Kidney (tissue), 14 donors: ENCODE results near the gene NUP205. TPM values are rescaled to one million over a fixed set of nuclear protein-coding genes. Genes with fewer than 3 reads are reported as not detected.

ENCODE experiments used
- DNase-seq, 5 donors: peaks; one replicate each; pipeline ENCODE4 v3.0.0-alpha.2; 2013 to 2020
- FAIRE-seq: peaks from 2 replicates; lab custom pipeline; 2012; peaks lifted over from hg19 to GRCh38; lab: Jason Lieb, UNC
- H3K27ac ChIP-seq, 2 donors: one replicate each; pipeline ENCODE4 v1.7.0; 2013; ENCODE audit warnings: low read depth in 2 of 2, low read length in 2 of 2, inconsistent platforms in 1 of 2
- H3K27me3 ChIP-seq: one replicate; pipeline ENCODE4 v1.7.1; 2013; ENCODE audit warnings: low read length, inconsistent platforms; ENCODE audit not compliant: control insufficient read depth, insufficient read depth
- H3K36me3 ChIP-seq, 3 donors: one replicate each; pipeline versions ENCODE4 v1.7.0 to v1.7.1; 2013; ENCODE audit warnings: low read length in 3 of 3, control low read depth in 1 of 3, inconsistent platforms in 1 of 3; ENCODE audit not compliant: insufficient read depth in 3 of 3, control insufficient read depth in 2 of 3
- H3K4me1 ChIP-seq, 3 donors: one replicate each; pipeline versions ENCODE4 v1.7.0 to v1.7.1; 2013; ENCODE audit warnings: low read length in 3 of 3, inconsistent platforms in 1 of 3, low read depth in 1 of 3; ENCODE audit not compliant: control insufficient read depth in 2 of 3, insufficient read depth in 2 of 3
- H3K4me3 ChIP-seq, 3 donors: one replicate each; pipeline versions ENCODE4 v1.7.0 to v1.8.1; 2013; ENCODE audit warnings: low read length in 3 of 3, control low read depth in 1 of 3, inconsistent platforms in 1 of 3
- H3K9ac ChIP-seq, 3 donors: one replicate each; pipeline versions ENCODE4 v1.7.0 to v1.7.1; 2013; ENCODE audit warnings: low read length in 3 of 3, control low read depth in 1 of 3, inconsistent platforms in 1 of 3
- H3K9me3 ChIP-seq, 3 donors: one replicate each; pipeline versions ENCODE4 v1.7.0 to v1.7.1; 2013; ENCODE audit warnings: low read length in 3 of 3, control low read depth in 1 of 3, inconsistent platforms in 1 of 3; ENCODE audit not compliant: control insufficient read depth in 2 of 3, insufficient read depth in 1 of 3
- intact Hi-C: fragments of 100-400 bp; cut with DNase I; formaldehyde crosslinking; loops from one replicate; pipeline ENCODE4 v1.11.1; 2022
- polyA plus RNA-seq: library from polyadenylated mRNA; stranded (reverse); fragments of 350-450 nt; fragmentation: Illumina TruSeq; extraction: RNeasy Lipid Tissue Mini Kit (QIAGEN cat#74804); gene quantifications from one replicate; pipeline ENCODE4 v1.2.3, GENCODE V29; 2014; ENCODE audit warnings: low read depth, low replicate concordance; ENCODE audit not compliant: insufficient read depth
- total RNA-seq: library from RNA; stranded (reverse); fragmentation: NEBNext Ultra II Directional; extraction: Animal tissue kit (Norgen Biotek cat#: 25700); gene quantifications from one replicate; pipeline ENCODE4 v1.2.1, GENCODE V29; 2021
- TF ChIP-seq, protein P1 (sequence below): IDR thresholded peaks from 3 replicates; pipeline ENCODE4 v1.5.1; 2012; ENCODE audit warnings: mild to moderate bottlenecking, moderate library complexity, borderline replicate concordance; ENCODE audit not compliant: insufficient read depth; ENCODE audit errors: extremely low read depth
- donor health status: control.
- donor health status: control.
- donor health status: control.
- donor health status: control.
- donor health status: control.
- donor health status: DM: yes; HTN: yes; CAD: no.
- donor health status: Normal renal cell carcinoma (clear cell type).

Gene NUP205
- total and polyA plus RNA-seq, 2 donors from 2014 or later: 20.5 to 40.7 TPM

DNA sequence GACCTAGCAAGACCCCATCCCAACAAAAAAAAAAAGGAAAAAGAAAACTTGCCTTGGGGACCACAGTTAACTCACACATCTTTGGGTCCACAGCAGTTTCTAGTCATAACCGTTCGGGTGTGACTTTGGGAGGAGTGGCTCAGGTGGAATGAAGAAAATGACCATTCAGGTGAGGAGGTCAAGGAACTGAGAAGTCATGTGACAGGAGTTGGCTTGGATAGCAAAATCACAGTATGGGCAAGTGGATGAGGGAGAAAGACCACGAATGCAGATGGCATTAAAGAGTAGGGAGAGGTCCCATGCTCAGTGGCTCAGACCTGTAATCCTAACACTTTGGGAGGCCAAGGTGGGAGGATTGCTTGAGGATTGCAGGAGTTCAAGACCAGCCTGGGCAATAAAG lies 30.7 kb upstream of the NUP205 start:
- H3K36me3 ChIP-seq: no peaks in the 10 kb centered on the region
- FAIRE-seq (no peak), DNase-seq (no peak)
- intact Hi-C loops: no loop called here
- H3K4me3 ChIP-seq: no peak overlapping the region
- TF ChIP-seq, protein P1, sequence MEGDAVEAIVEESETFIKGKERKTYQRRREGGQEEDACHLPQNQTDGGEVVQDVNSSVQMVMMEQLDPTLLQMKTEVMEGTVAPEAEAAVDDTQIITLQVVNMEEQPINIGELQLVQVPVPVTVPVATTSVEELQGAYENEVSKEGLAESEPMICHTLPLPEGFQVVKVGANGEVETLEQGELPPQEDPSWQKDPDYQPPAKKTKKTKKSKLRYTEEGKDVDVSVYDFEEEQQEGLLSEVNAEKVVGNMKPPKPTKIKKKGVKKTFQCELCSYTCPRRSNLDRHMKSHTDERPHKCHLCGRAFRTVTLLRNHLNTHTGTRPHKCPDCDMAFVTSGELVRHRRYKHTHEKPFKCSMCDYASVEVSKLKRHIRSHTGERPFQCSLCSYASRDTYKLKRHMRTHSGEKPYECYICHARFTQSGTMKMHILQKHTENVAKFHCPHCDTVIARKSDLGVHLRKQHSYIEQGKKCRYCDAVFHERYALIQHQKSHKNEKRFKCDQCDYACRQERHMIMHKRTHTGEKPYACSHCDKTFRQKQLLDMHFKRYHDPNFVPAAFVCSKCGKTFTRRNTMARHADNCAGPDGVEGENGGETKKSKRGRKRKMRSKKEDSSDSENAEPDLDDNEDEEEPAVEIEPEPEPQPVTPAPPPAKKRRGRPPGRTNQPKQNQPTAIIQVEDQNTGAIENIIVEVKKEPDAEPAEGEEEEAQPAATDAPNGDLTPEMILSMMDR: no peak
- no peak overlapping the region for H3K9ac ChIP-seq
- H3K4me1 ChIP-seq: no peaks in the 10 kb centered on the region
- H3K27ac ChIP-seq: no peak overlapping the region
- H3K27me3 ChIP-seq: no peaks in the 10 kb centered on the region
- no peaks in the 10 kb centered on the region for H3K9me3 ChIP-seq

DNA sequence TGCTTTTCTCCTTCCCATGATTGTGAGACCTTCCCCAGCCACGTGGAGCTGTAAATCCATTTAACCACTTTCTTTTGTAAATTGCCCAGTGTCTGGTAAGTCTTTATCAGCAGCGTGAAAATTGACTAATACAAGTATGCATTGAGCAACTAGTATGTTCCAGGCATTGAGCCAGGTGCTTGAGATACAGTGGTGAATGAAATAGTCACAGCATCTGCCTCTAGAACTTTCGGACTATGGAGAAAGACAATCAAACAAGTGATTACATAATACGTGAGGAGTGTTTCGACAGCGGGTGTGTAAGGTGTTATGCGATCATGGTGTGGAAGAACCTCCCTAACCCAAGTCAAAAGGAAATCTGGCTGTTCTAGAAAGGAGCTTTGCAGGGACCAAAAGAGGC lies 21.6 kb upstream of the NUP205 start:
- TF ChIP-seq, protein P1: no peak
- Histone ChIP-seq H3K27ac (no peak overlapping the region), H3K4me3 (no peak overlapping the region), H3K4me1 (no peaks in the 10 kb centered on the region), H3K9me3 (no peaks in the 10 kb centered on the region), H3K9ac (no peak overlapping the region), H3K27me3 (no peaks in the 10 kb centered on the region), H3K36me3 (no peaks in the 10 kb centered on the region)
- FAIRE-seq (no peak), DNase-seq (no peak)
- intact Hi-C loops: no loop called here

GRCh38 chr7:135537453-135537852 lies 20.3 kb upstream of the NUP205 start:
- Histone ChIP-seq H3K9ac (no peak overlapping the region), H3K9me3 (no peaks in the 10 kb centered on the region), H3K4me1 (no peaks in the 10 kb centered on the region), H3K27ac (no peak overlapping the region), H3K4me3 (no peak overlapping the region), H3K36me3 (no peaks in the 10 kb centered on the region), H3K27me3 (no peaks in the 10 kb centered on the region)
- FAIRE-seq: no peak
- TF ChIP-seq, protein P1: no peak
- no peak for DNase-seq
- intact Hi-C loops: no loop called here

DNA sequence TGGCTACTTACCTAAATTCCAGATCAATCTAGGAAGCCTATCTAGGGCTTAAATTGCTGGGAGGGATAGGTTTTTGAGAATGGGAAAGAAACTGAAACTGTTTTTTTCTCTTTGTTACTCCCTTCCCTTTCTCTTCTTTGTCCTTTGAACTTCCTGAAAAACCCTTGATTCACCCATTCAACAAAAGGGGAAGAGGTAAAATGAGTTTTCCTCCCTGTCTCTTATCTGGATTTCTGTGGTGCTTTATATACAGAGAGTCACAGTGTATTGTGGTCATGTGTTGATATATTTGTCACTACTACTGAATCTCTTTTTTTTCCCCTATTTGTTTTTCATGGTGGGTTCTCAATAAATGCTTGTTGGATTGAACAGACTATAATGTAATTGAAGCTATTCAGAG lies 19.8 kb upstream of the NUP205 start:
- H3K27me3 ChIP-seq: no peaks in the 10 kb centered on the region
- DNase-seq (no peak), FAIRE-seq (no peak)
- H3K9me3 ChIP-seq: no peaks in the 10 kb centered on the region
- intact Hi-C loops: no loop called here
- no peaks in the 10 kb centered on the region for H3K36me3 ChIP-seq
- no peak overlapping the region for H3K27ac ChIP-seq
- no peaks in the 10 kb centered on the region for H3K4me1 ChIP-seq
- TF ChIP-seq, protein P1: no peak
- H3K9ac ChIP-seq: no peak overlapping the region
- no peak overlapping the region for H3K4me3 ChIP-seq
